GM21390 (cell line): ENCODE measurements around the gene MALSU1.

ENCODE experiments used
- ATAC-seq: cut with Tn5 transposase; IDR thresholded peaks from one replicate; pipeline ENCODE4 v1.9.1; 2021; ENCODE audit not compliant: unreplicated experiment

MALSU1 gene

GRCh38 chr7:23298885-23299769, at the start of gene MALSU1:
Gene MALSU1 (plus strand): TSS chr7:23299339. CDS start chr7:23299353, 14 bp downstream.
- ATAC-seq = peak; percentile 99

- no peak for ATAC-seq
These were observed 49.7 kb upstream of the MALSU1 start for GRCh38 chr7:23249486-23249885.

- no peak for ATAC-seq
These were observed 45.0 kb upstream of the MALSU1 start for GRCh38 chr7:23254051-23254681.

- ATAC-seq = no peak
These were observed 42.4 kb upstream of the MALSU1 start for GRCh38 chr7:23256731-23257130.

- ATAC-seq = no peak
These were observed 38.8 kb upstream of the MALSU1 start for GRCh38 chr7:23260371-23260770.

- ATAC-seq = peak; percentile 68
These were observed 37.2 kb upstream of the MALSU1 start for GRCh38 chr7:23261843-23262452.

- ATAC-seq = peak; percentile 44
These were observed 34.2 kb upstream of the MALSU1 start for GRCh38 chr7:23264916-23265458.

GRCh38 chr7:23266918-23267317, 32.2 kb upstream of the MALSU1 start:
- ATAC-seq = no peak

- ATAC-seq = no peak
These were observed 31.8 kb upstream of the MALSU1 start for GRCh38 chr7:23267357-23267756.

GRCh38 chr7:23268167-23268566, 31.0 kb upstream of the MALSU1 start:
- ATAC-seq = no peak

- ATAC-seq = no peak
These were observed 30.4 kb upstream of the MALSU1 start for GRCh38 chr7:23268746-23269145.

GRCh38 chr7:23272275-23272674, 26.9 kb upstream of the MALSU1 start:
- no peak for ATAC-seq

- peak; percentile 98 for ATAC-seq
These were observed 26.0 kb upstream of the MALSU1 start for GRCh38 chr7:23273141-23273599.

- ATAC-seq = no peak
These were observed 23.2 kb upstream of the MALSU1 start for GRCh38 chr7:23275912-23276311.

GRCh38 chr7:23276376-23276775, 22.8 kb upstream of the MALSU1 start:
- no peak for ATAC-seq

GRCh38 chr7:23276947-23277346, 22.2 kb upstream of the MALSU1 start:
- ATAC-seq = no peak

- no peak for ATAC-seq
These were observed 21.7 kb upstream of the MALSU1 start for GRCh38 chr7:23277359-23277989.

- ATAC-seq = no peak
These were observed 19.2 kb upstream of the MALSU1 start for GRCh38 chr7:23279819-23280525.

- ATAC-seq = no peak
These were observed 16.1 kb upstream of the MALSU1 start for GRCh38 chr7:23283086-23283485.

GRCh38 chr7:23284871-23285270, 14.3 kb upstream of the MALSU1 start:
- ATAC-seq = no peak
